HG02763 (cell line): ENCODE results near the gene MCM3AP.
A peak's percentile ranks its signal among the peaks of the same experiment; 100 is the strongest.
"Not testable (repeated sequence)": the region's sequence is repeated elsewhere in the genome, so short reads cannot be mapped to it uniquely, and the experiment has no call there.

ENCODE experiments used
- ATAC-seq: cut with Tn5 transposase; IDR thresholded peaks from one replicate; pipeline ENCODE4 v1.9.1; 2021; ENCODE audit warnings: mild to moderate bottlenecking, moderate library complexity; ENCODE audit not compliant: unreplicated experiment

MCM3AP gene

DNA sequence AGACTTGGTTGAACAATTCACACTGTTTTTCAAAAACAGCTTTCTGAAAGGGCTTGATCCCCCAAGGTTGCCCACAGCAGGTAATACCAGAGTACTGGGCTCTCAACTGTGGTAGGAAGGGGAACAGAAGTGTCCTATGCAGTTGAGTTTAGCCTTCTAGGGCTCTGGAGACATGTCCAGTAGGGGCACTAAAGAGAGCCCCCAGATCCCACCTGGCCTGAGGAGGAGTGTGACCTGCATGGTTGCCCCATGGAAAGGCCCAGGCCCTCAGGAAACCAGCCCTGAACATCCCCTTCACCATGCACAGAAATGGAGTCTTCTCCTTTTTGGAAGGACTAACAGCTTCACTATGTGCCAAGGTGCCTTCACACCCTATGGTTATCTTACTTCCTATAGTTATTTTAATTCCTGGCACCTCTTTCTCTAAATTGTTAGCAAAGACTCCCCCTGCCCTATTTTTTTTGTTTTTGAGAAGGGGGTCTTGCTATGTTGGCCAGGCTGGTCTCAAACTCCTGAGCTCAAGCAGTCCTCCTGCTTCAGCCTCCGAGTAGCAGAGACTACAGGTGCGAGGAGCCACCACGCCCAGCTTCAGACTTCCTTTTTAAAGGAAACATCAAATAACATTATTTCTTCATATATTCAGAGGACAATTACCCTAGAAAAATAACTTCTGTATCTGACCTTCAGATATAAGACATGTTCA, 40.0 kb downstream of the MCM3AP start:
- ATAC-seq, result no peak

DNA sequence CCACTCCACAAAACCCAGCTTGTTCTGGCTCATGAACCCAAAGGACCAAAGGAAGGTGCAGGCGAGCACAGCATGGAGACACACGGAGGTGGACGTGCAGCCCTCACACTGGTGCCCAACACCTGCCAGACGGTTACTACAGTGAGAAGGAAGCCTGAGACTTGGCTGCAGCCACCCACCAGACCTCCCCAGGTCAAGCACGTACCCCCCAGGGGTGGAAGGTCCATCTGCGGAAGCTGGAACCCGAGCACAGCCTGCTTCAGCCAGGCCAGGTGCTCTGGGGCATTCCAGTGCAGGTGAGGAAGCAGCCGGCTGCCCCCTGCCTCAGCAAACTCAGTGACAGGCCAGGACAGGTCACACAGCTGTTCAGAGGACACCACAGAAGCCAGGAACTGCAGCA, 40.8 kb downstream of the MCM3AP start:
- ATAC-seq, result no peak

DNA sequence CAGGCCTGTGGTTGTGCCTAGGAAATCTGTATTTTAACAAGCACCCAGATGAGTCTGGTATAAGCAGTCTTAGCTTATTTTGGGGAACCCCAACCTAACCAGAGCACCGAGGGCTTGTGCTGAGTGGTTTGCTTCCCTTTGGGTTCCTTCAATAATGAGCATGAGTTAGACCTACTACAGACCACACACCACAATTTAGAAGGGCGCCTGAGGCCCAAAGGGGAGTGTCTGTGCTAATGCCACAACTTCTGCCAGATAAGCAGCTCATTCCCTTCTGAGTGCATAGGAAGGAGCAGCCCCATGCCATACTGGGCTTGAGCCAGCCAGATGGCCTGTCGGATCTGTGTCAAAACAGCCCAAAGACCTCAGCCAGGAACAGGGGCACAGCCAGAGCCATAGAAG, 41.5 kb downstream of the MCM3AP start:
- no peak for ATAC-seq

DNA sequence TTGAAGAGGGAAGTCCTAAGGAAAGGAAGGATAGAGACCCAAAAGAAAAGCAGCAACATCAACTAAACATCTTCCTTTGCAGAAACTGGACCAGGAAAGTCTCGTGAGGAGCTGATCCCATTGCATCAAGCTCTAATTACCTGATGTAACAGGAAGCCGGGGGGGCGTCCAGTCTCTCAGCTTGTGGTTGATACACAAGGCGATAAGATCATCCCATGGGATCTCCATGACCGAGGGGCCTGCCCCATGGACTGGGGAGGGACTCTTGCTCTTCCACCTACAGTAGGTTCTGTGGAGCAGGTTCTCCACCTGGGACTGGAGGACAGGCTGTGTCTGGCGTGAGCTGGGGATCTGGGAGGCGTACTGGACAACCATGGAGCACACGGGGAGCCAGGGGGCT, 42.1 kb downstream of the MCM3AP start:
- ATAC-seq, result no peak

DNA sequence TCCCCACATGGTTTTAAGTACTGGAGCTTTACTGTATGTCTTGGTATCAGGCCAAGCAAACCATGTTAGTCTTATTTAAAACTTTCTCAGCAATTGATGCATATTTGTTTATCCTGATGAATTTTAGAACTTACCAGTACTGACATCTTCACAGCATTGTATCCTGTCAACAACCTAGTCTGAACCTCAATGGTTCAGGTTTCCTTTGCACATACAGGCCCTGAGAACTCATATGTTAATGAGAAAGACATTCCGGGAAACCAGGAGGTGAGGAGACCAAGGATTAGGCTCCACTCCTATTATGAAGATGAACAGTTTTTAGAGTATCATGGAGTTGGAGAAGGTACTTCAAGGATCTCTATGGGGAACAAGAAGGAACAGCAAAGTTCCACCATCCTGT, 43.8 kb downstream of the MCM3AP start:
- ATAC-seq, result not testable (repeated sequence)

DNA sequence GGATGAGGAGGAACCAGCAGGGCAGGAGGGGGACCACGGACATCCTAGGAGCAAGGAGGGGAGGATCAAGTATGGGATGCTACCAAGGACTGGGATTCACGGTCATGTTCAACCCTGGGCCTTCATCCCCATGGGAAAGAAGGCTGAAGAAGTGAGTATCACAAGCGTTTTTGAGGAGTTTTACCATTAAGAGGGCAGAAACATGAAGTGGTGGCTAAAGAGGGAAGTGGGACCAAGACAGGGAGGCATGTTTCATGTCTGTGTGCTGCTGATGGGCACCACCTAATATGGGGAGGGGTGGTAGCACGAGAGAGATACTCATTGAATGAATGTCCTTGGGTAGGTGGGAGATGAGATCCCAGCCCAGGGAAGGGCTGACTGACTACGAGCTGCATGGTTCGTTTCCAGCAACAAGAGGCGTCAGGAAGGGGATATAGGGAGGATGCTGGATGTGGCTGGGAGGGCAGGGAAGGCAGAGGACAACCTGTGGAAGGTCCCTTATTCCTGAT, 45.5 kb downstream of the MCM3AP start:
- no peak for ATAC-seq

DNA sequence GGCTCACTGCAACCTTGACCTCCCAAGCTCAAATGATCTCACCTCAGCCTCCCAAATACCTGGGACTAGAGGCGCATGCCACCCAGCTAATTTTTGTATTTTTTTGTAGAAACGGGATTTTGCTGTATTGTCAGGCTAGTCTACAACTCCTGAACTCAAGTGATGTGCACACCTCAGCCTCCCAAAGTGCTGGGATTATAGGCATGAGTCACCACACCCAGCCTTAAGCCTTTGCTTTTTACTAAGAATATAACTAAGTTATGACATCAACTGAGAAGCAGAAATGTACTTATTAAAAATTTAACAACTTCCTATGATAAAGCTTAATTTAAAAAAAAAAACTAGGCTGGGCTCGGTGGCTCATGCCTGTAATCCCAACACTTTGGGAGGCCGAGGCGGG, 47.9 kb downstream of the MCM3AP start:
- no peak for ATAC-seq

DNA sequence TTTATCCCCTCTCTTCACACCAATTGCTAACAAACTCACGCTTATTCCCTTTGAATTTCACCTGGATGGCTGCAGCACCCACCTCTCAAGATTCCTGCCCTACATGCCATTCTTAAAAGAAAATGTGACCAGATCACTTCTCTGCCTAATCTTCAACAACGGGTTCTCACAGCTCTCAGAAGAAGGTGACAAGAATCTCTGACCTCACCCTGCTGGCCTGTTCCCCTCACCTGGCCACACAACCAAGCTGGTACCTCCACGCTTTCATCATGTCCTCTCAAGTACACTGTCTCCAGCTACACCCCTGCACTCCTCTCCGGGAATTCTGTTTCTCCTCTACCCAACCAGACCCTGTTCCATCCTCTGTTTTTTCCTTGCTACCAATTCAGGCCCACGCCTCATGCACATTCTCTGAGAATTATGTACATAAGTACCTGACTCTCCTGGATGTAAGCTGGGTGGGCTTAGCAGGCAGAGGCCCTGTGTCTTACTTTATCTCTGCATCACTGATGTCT, 50.9 kb downstream of the MCM3AP start:
- no peak for ATAC-seq

DNA sequence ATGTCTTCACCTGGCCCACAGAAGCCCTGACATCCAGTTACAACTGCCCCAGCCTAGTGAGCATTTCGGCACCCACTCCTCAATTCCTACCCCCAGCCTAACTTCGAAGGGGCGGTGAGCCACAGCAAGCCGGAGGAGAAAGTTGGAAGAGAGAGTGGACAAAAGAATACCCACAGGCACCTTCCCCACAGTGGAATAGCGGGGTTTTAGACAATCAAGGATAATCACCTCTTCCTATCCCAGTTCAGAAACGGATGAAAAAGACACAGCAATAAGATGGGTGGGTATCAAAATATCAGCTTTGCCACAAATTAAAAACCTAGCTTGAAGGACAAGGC, 55.5 kb downstream of the MCM3AP start:
- ATAC-seq, result no peak

DNA sequence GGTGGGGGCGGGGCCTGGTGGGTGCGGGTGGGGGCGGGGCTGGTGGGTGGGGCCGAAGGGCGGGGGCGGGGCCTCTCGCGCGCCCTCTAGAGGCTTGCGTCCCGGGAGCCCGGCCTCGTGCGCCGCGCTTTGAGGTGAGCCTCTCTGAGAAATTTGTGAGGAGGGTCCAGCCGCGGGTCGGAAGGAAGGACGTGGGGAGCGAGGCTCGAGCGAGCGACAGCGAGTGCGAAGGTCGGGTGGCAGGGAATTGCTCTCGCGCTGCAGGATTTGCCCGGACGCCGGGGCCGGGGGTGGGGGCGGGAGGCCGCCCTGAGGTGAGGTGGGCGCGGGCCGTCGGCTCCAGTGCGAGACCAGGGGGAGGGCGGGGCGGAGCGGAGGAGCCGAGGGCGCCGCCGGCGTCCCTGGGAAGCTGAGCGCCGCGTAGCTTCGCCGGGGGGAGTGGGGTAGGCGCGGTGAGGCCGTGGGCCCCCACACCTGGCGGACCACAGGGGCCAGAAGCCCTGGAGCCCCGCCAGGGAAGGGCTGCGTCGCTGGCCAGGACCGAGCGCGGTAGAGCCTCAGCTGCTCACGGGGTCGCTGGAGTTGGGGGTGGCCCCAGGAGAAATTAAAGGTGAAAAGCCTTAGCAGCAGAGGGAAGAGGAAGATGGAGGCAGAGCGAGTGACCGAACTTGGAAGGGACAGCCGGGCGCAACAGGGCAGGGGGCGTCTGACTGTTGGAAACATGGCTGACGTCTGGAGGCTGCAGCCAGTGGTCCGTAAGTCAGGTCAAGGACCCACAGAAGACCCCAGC, 56.1 kb downstream of the MCM3AP start:
- peak; percentile 32 for ATAC-seq

DNA sequence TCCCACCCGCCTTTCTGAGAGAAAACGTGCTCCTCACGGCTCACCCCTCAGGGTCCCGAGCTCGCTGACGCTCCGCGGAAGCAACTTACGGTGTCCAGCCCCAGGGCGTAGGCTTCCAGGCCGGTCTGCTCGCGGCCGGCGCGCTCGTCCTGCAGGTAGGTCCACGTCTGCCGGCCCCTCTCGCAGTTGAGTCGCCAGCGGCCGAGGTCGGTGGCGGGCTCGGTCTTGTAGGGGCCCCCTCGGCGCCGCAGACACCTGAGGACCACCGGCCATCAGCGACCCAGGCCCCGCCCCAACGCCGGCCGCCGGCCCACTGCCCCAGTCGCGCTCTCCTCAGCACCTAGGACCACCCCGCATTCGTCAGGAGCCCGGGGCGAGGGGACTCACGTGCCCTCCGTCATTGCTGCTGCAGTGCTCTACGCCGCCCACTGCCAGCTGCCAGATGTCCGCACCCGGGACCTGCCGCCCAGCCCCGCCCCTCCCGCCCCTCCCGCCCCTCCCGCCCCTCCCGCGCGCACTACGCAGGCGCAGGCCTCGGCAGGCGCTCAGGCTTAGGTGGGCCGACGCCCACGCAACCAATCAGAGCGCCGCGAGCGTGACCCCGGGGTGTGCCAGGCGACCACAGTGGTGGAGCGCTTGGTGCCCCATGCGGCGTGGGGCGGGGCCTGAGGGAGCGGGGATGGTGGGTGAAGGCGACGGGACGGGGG, 56.9 kb downstream of the MCM3AP start, which contains the start of gene LSS:
LSS (minus strand) TSS at position 430 of the 707 bp plus-strand sequence; CDS start at position 401, 29 bp downstream.
- peak; percentile 86 for ATAC-seq

DNA sequence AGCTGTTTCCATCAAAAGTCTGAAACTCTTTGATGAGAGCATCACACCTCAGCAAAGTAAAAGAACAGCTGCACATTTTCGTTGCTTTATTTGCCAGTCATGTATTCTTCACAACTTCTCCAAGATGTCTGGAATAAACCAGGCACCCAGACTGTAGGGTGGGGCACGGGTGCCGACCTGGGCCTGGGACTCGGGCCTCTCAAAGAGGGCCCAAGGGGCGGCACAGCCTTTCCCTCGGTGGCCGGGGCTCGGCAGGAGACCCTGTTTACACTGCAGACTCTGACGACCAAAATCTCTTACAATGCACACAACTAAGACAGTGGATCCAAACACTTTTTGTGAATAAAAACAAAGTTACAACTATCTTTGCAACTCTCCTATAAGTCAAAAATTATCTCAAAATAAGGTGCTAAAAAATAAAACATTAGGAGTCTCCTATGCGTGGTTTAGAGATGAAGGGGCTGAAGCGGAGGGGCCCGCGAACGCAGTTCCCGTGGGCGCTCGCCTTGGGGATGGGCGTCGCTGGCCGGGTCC, 57.5 kb downstream of the MCM3AP start:
- ATAC-seq, result no peak

DNA sequence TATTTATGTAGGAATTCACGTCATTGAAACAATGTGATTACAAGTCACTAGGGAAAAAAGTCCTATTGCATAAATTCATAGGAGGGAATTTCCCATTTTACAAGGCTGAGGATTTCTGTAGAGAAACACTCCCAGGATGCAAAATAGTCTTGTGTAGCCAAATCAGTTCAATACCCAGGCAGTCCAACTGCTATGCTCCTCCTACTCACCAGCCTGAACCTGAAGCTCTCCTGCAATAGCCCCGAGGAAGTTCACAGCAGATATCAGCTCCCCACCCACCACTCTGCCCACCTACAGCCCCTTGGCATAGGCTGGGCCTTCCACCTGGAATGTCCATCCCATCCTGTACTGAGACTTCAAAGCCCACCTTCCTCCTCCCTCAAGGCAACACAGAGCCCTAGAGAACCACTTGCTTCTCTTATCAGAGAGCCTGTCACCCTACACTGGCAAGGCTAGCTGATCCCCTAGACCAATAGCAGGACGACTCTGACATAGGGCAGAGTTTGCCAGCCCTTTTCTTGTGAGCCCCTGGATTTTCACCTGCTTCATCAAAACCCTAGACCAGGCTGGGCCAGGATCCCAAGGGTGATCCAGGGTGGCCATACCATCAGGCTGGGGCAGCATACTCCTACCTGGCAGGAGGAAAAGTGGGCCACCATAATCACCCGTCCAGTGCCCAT, 58.4 kb downstream of the MCM3AP start:
- ATAC-seq, result no peak

DNA sequence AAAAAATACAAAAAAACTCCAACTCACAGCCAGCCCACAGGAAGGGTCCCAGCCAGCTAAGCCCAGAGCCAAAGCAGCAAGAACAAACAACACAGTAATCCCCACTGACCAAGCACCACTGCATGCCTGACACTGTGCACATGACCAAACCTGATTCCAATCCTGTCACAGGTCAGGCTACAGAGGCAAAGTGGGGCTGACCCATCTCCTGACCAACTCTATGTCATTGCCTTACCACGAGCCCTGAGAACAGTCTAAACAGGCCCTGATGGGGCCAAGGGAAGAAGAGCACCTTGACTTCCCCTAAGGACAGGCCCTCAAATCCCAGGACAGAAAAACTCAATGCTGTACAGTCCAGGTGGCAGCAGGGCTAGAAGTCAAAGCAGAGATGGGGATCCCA, 59.3 kb downstream of the MCM3AP start:
- ATAC-seq, result no peak

DNA sequence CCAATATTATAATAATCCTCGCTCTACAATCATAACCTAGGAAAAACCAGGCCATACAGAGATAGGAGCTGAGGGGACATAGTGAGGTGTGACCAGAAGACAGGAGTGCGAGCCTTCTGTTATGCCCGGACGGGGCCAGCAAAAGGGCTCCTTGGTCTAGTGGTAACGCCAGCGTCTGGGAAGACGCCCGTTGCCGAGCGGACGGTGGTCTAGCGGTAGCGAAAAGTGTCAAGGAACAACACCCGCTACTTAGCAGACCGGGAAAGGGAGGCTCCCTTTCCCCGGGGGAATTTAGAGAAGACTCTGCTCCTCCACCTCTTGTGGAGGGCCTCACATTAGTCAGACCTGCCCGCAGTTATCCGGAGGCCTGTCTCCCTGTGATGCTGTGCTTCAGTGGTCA, 61.8 kb downstream of the MCM3AP start:
- not testable (repeated sequence) for ATAC-seq

DNA sequence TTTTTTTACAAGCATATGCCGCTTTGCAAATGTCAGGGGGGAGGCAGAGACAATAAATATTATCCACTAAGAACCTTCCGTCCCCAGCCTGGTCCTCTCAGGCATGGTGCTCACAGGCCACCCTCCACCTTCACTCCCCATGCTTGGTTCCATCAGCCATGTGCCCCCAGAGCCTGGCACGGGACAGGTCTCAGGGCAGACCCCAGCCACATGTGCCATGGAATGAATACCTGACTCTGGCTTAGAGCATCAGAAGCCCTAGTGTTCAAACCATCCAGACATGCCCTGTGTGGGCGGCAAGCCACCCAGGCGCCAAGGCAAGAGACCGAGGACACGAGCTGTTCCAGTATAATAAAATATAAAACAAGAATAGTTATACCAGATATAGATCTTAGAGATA, 62.2 kb downstream of the MCM3AP start:
- ATAC-seq, result no peak

DNA sequence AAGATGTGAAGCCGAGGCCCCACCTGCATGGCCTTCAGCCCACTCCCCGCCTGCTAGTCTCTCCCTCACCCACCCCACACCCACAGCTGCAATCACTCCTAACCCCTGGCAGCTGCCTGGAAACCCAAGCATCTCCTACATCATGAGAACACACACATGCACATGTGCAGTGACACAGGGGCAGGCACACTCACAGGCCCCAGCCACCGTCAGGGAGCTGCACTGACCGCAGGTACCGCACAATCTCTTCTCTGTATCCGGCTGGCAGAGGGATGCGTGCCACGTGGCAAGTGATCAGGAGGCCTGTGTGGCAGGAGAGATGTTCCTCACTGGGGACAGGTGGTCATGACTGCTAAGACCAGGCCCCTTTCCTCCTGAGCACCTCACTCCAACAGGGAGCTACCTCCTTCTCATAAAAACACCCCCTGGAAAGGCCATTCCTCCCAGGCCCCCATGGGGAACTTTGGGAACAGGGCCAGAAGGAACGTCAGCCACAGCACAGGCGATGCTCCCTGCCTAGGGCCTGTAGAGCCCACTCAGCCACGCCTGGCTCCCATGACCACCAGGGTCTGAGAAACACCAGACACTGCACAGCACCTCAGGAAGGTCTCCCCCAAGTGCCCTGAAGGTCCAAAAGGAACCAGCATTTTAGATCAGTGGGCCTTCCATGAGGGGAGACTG, 62.8 kb downstream of the MCM3AP start:
- no peak for ATAC-seq

DNA sequence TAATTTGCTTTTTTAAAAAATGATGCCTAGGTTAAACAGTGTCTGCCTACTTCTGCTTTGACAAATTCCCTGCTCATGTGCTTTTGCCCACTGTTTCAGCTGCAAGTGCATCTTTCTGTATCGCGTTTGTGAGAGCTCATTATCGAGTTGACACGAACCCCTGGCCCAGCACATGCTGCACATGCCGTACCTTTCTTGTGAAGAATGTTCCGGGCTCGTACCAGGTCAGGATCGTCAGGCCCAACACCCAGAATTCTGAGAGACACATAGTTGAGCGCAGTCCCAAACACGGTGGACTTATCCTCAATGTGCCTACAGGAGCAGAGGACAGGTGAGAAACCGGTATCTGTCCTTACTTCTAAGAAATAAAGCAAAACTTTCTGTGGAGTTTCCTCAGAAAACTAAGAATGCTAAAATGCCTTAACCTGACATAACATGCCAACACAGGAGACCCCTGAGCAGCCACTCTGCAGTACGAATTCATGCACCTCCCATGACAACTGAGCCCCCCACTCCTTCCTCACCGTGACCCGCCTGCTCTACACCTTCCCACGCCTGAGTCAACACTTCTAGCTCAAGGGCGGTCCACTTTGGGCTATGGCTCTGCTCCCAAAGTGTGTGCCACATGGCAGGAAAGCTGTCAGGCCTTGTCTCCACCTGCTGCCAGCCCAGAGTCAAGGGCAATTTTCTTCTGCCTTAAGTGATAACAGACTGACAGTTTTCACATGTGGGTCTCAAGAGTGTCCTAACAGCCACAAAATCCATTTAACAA, 63.6 kb downstream of the MCM3AP start:
- ATAC-seq, result no peak

DNA sequence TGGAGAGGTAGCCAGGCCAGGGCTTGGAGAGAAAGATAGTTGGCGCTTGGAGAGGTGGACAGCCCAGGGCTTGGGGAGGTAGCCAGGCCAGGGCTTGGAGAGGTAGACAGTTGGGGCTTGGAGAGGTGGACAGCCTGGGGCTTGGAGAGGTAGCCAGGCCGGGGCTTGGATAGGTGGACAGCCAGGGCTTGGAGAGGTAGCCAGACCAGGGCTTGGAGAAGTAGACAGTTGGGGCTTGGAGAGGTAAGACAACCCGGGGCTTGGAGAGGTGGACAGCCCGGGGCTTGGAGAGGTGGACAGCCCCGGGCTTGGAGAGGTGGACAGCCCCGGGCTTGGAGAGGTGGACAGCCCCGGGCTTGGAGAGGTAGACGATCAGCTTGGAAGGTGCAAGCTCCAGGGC, 64.6 kb downstream of the MCM3AP start:
- ATAC-seq, result no peak
